ENCODE data around the gene STX18.

- TF ChIP-seq CTCF (IDR thresholded peaks at IDR 0.05), result no peak
- TF ChIP-seq POLR2A (IDR thresholded peaks at IDR 0.05), result no peak
- TF ChIP-seq POLR2AphosphoS5 (IDR thresholded peaks at IDR 0.05), result no peak
- TF ChIP-seq EP300 (IDR thresholded peaks at IDR 0.05), result no peak
These were observed 62.5 kb downstream of the STX18 start for GRCh38 chr4:4479366-4479765.
